GM21576 (cell line): ENCODE results near the gene TMEM186.
"Not testable (repeated sequence)": the region's sequence is repeated elsewhere in the genome, so short reads cannot be mapped to it uniquely, and the experiment has no call there.

Source experiments
- ATAC-seq: cut with Tn5 transposase; IDR thresholded peaks from one replicate; pipeline ENCODE4 v1.9.1; 2021; ENCODE audit warnings: mild to moderate bottlenecking, moderate library complexity; ENCODE audit not compliant: unreplicated experiment

The TMEM186 gene

GRCh38 chr16:8775359-8775758 is 22.1 kb downstream of the TMEM186 start:
- ATAC-seq, result no peak

DNA sequence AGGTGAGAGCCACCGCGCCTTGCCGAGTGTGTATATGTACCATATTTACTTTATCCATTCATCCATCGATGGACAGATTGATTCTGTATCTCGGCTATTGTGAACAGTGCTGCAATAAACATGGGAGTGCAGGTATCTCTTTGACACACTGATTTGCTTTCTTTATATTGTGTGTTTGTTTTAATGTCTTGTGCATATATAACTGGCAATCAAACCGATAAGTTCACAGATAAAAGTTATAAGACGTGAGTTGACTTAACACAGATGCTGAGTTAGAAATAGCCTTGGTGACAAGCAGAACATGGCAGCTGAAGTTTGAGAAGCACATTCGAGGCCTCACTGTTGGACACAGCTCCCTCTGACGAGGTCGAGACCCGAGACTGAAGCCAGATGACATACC is 23.2 kb downstream of the TMEM186 start:
- no peak for ATAC-seq

GRCh38 chr16:8773537-8773936 is 23.9 kb downstream of the TMEM186 start:
- ATAC-seq, result no peak

- ATAC-seq, result no peak
Measured at GRCh38 chr16:8768692-8769091, 28.7 kb downstream of the TMEM186 start.

- ATAC-seq, result no peak
Measured at GRCh38 chr16:8768283-8768682, 29.2 kb downstream of the TMEM186 start.

DNA sequence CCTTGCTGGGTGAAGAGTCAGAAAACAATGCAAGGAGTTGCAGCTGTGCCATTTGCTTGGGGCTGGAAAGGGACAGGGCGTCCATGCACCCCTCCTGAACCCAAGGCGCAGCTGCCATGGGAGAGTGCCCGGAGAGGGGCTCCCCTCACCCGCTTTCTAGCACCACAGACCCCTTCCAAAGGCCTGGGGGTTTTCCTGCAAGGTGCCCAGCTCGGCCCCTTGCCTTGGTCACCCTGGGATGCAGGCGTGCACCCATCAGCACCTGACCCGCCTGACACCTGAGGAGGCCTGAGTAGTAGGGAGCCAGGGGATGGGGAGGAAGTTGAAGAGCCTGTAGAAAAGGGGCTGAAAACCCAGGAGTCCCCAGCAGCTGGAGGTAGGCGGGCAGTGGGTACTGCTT is 30.3 kb downstream of the TMEM186 start:
- ATAC-seq, result no peak

DNA sequence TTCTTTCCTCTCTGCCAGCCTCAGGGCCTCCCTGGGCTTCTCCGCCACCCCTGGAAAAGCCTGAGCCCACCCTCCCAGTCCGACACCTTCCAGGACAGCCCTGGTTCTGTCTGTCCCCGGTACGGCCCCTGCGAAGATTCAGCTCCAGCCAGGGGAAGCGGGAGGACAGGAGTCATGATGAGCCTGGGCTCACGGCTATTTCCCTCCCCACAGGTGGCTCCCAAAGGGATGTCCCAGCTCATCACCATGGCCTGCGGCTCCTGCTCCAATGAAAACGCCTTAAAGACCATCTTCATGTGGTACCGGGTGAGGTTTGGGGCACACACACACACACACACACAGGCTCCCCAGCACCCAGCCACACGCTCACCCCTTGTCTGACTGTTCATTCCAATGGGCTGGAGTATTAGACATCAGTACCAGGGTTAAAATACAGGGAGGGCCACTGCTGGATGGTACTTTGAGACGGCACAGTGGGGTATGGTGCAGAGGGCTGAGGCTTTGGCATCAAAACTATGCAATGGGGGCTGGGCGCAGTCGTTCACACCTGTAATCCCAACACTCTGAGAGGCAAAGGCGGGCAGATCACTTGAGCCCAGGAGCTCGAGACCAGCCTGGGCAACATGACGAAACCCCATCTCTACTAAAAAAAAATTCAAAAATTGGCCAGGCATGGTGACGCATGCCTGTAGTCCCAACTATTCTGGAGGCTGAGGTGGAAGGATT is 32.8 kb downstream of the TMEM186 start:
- no peak for ATAC-seq

DNA sequence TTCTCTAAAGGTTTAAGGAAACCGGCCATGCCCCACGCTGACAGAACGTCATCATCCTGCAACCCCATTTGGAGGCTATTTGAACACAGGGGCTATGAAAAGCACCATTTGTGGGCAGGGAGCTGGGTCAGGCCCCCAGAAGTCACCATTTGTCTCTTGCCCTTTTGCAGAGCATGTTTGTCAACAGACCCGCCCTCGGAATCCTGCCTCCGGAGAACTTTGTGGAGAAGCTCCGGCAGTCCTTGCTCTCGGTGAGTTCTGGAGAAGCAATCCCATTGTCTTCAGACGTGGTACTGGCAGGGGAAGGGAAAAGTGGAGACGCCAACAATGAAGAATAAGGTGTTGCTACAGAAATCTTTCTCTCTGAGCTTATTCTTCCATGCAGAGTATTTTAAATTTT is 33.5 kb downstream of the TMEM186 start:
- no peak for ATAC-seq

- ATAC-seq, result no peak
Measured at GRCh38 chr16:8763083-8763482, 34.4 kb downstream of the TMEM186 start.

GRCh38 chr16:8762254-8762653 is 35.2 kb downstream of the TMEM186 start:
- no peak for ATAC-seq

DNA sequence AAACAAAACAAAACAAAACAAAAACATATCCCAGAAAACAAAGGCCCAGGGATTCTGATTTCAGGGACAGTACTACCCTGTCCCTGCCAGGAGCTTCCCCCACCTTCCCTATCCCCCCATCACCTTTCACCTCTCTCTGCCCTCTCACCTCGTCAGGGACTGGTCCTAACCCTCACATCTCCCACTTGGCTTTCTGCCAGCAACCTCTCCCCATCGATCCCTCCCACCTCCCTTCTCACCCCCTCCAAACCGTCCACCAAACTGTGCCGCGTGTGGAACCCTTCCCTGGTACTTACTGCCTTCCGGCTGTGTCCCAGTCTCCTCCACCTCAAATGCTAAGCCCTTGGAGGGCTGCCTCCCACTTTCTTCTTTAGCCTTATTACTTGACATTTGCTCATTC is 36.4 kb downstream of the TMEM186 start:
- ATAC-seq, result no peak

GRCh38 chr16:8760021-8760420 is 37.4 kb downstream of the TMEM186 start:
- no peak for ATAC-seq

DNA sequence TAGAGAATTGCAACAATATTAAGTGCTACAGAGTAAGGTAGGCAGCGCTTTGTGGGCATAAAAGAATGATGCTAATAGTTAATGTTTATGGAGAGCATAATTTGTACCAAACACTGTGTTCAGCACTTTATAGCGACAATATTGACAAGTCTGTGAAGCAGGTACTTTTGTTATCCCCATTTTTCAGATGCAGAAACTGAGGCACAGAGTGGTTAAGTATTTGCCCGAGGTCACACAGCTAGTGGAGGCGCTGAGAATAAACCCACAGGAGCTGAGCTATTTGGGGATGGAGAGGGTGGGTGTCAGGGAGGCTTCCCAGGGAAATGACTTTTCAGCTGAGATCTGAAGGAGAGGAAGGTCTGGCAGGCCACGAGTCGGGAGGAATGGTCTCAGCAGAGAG is 39.4 kb downstream of the TMEM186 start:
- no peak for ATAC-seq

GRCh38 chr16:8756755-8757154 is 40.7 kb downstream of the TMEM186 start:
- no peak for ATAC-seq

DNA sequence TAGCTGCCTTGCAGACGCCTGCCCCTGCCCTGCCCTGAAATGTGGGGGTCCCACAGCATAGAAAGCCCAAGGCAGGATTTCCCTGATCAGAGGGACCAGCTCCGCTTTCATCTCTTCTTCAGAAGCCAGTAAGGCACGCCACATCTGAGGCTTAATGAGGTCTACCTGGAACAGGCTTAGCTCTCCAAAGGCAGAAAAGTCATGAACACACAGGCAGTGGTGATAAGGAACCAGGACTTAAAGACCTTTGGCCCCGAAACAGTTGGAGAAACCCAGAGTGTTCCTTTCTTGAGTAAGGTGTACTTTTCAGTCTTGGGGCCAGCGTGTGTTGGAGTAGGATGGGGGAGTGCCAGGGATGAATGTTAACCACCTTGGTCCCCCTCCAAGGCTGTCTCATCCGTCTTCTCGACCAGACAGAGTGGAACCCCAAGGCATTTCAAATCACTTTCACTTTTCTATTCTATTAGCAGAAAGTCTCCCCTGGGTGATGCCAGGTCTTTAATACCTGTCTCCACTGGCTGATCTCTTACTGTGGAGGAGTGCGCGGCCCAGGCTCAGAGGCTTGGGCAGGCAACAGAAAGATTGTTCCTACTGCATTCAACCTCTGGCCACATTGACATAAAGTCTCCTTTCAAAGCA is 43.9 kb downstream of the TMEM186 start:
- no peak for ATAC-seq

DNA sequence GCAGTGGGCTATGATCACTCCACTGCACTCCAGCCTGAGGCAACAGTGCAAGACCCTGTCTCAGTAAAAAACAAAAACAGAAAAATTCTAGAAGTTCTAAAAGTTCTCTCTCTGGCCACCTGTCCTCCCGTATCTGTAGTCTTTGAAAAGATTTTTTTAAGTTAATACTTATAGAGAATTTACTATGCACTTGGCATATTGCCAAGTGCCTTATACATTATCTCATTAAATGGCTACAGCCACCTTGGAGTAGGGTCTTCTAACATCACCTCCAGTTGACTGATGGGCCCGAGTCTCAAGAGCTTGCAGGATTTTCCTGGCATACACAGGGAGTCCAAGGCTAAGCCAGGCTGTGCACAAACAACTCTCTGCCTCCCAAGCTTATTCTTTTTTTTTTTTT is 44.7 kb downstream of the TMEM186 start:
- ATAC-seq, result no peak

DNA sequence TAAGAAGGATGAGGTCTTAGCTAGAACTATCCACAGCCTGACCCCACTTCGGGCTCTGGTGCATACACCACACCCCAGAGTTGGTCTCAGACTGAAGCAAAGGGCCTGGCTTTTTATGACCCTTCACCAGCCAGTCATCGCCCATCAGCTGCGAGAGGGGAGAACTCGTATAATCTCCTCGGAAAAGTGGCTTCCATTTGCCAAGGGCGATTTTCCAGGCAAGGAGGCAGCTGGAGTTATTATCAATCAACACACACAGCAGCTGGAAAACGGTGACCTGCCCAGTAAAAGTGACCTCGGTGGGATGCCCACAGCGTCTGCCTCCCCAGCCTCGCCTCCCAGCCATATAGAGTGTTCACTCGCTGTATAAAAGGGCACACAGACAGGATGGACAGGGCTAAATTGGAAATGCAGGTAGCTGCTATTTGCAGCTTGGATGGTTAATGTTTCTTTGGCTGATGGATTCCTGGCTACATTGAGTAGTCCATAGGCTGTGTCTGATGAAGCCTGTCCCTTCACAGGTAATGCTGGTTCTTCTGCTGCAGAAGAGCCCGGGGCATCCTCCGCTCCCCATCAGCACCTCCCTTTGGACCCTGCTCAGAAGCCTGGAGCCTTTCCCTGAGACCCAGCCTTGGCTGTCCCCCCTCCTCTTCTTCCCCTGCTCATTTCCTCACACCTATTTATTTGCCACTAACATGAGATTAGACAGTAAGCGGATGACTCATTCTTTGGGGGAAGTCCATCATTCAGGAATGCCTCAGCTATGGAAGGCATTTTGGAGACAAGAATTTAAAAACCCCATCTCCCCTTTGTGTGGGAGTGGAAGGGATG is 45.7 kb downstream of the TMEM186 start:
- ATAC-seq, result no peak

- not testable (repeated sequence) for ATAC-seq
Measured at GRCh38 chr16:8748944-8749343, 48.5 kb downstream of the TMEM186 start.
